ENCODE results near the gene GIPC1.
"Not testable (repeated sequence)": the region's sequence is repeated elsewhere in the genome, so short reads cannot be mapped to it uniquely, and the experiment has no call there.

DNA sequence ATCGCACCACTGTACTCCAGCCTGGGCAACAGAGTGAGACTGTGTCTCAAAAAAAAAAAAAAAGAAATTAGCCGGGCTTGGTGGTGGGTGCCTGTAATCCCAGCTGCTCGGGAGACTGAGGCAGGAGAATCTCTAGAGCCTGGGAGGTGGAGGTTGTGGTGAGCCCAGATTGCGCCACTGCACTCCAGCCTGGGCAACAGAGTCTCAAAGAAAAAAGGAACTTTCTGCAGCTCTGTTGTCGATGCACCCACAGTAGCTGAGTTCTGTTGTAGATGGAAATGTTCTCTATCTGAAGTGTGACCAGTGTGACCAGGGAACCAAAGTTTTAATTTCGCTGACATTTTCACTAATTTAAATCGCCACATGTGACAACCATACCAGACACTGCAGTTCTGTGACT lies 33.5 kb downstream of the GIPC1 start:
- TF ChIP-seq EZH2 (IDR thresholded peaks at IDR 0.05; ENCODE audit: low read length, missing control alignments) = not testable (repeated sequence)
- TF ChIP-seq, protein P1, sequence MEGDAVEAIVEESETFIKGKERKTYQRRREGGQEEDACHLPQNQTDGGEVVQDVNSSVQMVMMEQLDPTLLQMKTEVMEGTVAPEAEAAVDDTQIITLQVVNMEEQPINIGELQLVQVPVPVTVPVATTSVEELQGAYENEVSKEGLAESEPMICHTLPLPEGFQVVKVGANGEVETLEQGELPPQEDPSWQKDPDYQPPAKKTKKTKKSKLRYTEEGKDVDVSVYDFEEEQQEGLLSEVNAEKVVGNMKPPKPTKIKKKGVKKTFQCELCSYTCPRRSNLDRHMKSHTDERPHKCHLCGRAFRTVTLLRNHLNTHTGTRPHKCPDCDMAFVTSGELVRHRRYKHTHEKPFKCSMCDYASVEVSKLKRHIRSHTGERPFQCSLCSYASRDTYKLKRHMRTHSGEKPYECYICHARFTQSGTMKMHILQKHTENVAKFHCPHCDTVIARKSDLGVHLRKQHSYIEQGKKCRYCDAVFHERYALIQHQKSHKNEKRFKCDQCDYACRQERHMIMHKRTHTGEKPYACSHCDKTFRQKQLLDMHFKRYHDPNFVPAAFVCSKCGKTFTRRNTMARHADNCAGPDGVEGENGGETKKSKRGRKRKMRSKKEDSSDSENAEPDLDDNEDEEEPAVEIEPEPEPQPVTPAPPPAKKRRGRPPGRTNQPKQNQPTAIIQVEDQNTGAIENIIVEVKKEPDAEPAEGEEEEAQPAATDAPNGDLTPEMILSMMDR (conservative IDR thresholded peaks at IDR 0.05 in 1 of 2, IDR thresholded peaks at IDR 0.05 in 1 of 2; ENCODE audit: low read depth in 1 of 2, low read length in 2 of 2) = not testable (repeated sequence)
